RWPE2 (cell line): Measurements from ENCODE around the gene ATP6V0B.

Source experiments
- ATAC-seq: fragments of 200-7000 bp; cut with Tn5 transposase; 3 replicates; pipeline ENCODE4 v1.9.1; 2021; ENCODE audit warnings: low read depth
- DNase-seq: peaks from one replicate; pipeline ENCODE4 v3.0.0-alpha.2; 2020; ENCODE audit warnings: low spot score
- H3K27ac ChIP-seq: fragments of 450-650 bp; 2 replicates; pipeline ENCODE4 v1.5.1; 2017; ENCODE audit warnings: mild to moderate bottlenecking; ENCODE audit not compliant: poor library complexity, severe bottlenecking
- H3K27me3 ChIP-seq: fragments of 250-450 bp; sonication (Bioruptor Pico); 2 replicates; pipeline ENCODE4 v1.5.1; 2021; ENCODE audit warnings: mild to moderate bottlenecking, moderate library complexity; ENCODE audit not compliant: insufficient read depth, poor library complexity, severe bottlenecking
- H3K36me3 ChIP-seq: fragments of 250-450 bp; sonication (Bioruptor Pico); 2 replicates; pipeline ENCODE4 v1.5.1; 2020; ENCODE audit warnings: low read depth, mild to moderate bottlenecking, moderate library complexity
- H3K4me1 ChIP-seq: fragments of 250-450 bp; sonication (Bioruptor Pico); 2 replicates; pipeline ENCODE4 v1.5.1; 2021; ENCODE audit warnings: mild to moderate bottlenecking, moderate library complexity; ENCODE audit not compliant: insufficient read depth, poor library complexity, severe bottlenecking
- H3K4me3 ChIP-seq: fragments of 250-450 bp; sonication (Bioruptor Pico); 2 replicates; pipeline ENCODE4 v1.5.1; 2021; ENCODE audit warnings: mild to moderate bottlenecking, moderate library complexity; ENCODE audit not compliant: severe bottlenecking
- H3K9me3 ChIP-seq: fragments of 250-450 bp; sonication (Bioruptor Pico); 2 replicates; pipeline ENCODE4 v1.5.1; 2021; ENCODE audit warnings: mild to moderate bottlenecking, moderate library complexity; ENCODE audit not compliant: severe bottlenecking
- CTCF ChIP-seq: fragments of 450-650 bp; IDR thresholded peaks from one replicate; pipeline ENCODE4 v1.5.1; 2017; ENCODE audit warnings: mild to moderate bottlenecking, moderate library complexity; ENCODE audit not compliant: poor library complexity, severe bottlenecking

The ATP6V0B gene

GRCh38 chr1:44019466-44019948 is 44.7 kb downstream of the ATP6V0B start:
- Histone ChIP-seq H3K27ac (no peak overlapping the region), H3K4me3 (no peak overlapping the region), H3K27me3 (no peaks in the 10 kb centered on the region), H3K36me3 (peaks cover 14% of the 10 kb centered on the region), H3K4me1 (peaks cover 3% of the 10 kb centered on the region), H3K9me3 (no peaks in the 10 kb centered on the region)
- ATAC-seq, result no peak
- no peak for TF ChIP-seq CTCF
- DNase-seq, result no peak

- no peaks in the 10 kb centered on the region for H3K9me3 ChIP-seq
- no peak overlapping the region for H3K27ac ChIP-seq
- TF ChIP-seq CTCF, result no peak
- H3K4me3 ChIP-seq, result no peak overlapping the region
- peaks cover 10% of the 10 kb centered on the region for H3K4me1 ChIP-seq
- H3K36me3 ChIP-seq, result peaks cover 14% of the 10 kb centered on the region
- DNase-seq (no peak), ATAC-seq (no peak)
- no peaks in the 10 kb centered on the region for H3K27me3 ChIP-seq
Measured at GRCh38 chr1:44020464-44020863, 45.7 kb downstream of the ATP6V0B start.

- ATAC-seq, result no peak
- peaks cover 14% of the 10 kb centered on the region for H3K36me3 ChIP-seq
Measured at GRCh38 chr1:44021156-44021555, 46.4 kb downstream of the ATP6V0B start.

GRCh38 chr1:44021581-44022321 is 47.0 kb downstream of the ATP6V0B start:
- no peak overlapping the region for H3K27ac ChIP-seq
- no peak for TF ChIP-seq CTCF
- peaks cover 10% of the 10 kb centered on the region for H3K4me1 ChIP-seq
- H3K27me3 ChIP-seq, result no peaks in the 10 kb centered on the region
- H3K4me3 ChIP-seq, result no peak overlapping the region
- no peaks in the 10 kb centered on the region for H3K9me3 ChIP-seq
- ATAC-seq (no peak), DNase-seq (no peak)
- H3K36me3 ChIP-seq, result peaks cover 14% of the 10 kb centered on the region

More at GRCh38 chr1:44021156-44021555, 46.4 kb downstream of the ATP6V0B start:
- no peak for TF ChIP-seq CTCF
- Histone ChIP-seq H3K27ac (no peak overlapping the region), H3K27me3 (no peaks in the 10 kb centered on the region), H3K4me3 (no peak overlapping the region), H3K4me1 (peaks cover 10% of the 10 kb centered on the region), H3K9me3 (no peaks in the 10 kb centered on the region)
- DNase-seq, result no peak
